SIG-M5 treated with dmso at 0.1 percent for 504 hours (cell line): ENCODE results near the gene PRXL2A.
"Not testable (repeated sequence)": the region's sequence is repeated elsewhere in the genome, so short reads cannot be mapped to it uniquely, and the experiment has no call there.

Experiments
- DNase-seq: peaks from one replicate; lab custom pipeline; 2025; ENCODE audit not compliant: unreplicated experiment; lab: John Stamatoyannopoulos, UW

The PRXL2A gene

GRCh38 chr10:80473692-80474596 lies 65.6 kb downstream of the PRXL2A start:
- DNase-seq, result no peak

DNA sequence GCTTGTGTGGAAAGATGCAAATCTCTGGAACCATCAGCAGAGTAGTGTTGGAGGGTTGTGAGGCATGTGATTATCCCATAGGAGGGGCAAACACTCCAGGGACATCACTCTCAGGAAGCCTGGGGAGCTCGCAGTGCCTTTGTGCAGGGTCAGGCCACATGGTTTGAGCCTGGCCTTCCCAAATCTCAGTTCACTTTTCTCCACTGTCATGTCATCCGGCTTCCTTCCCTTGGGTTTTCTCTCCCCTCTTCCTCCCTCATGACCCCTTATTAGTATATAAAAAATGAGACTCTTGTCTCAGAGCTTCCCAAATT lies 66.2 kb downstream of the PRXL2A start:
- no peak for DNase-seq

- DNase-seq, result no peak
Measured at GRCh38 chr10:80474941-80475340, 66.6 kb downstream of the PRXL2A start.

- not testable (repeated sequence) for DNase-seq
Measured at GRCh38 chr10:80475641-80476040, 67.3 kb downstream of the PRXL2A start.

GRCh38 chr10:80476685-80477084 lies 68.3 kb downstream of the PRXL2A start:
- no peak for DNase-seq

DNA sequence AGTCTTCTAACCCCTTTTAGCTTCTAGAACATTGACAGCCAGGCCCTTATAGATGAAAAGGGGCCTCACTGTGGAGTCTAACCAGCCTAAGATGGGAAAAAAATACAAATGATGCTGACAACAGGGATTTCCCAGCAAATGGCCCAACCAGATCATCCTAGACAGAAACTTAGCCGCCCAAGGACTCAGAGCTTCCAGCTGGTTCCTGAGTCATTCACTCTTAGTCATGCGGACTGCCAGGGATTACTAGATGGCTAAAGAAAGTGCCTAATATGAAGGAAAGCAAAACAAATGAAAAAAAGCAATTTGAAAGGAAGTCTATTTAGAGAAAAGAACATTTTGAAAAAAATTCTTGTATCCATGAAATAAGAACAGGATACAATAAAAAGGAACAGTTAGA lies 69.5 kb downstream of the PRXL2A start:
- no peak for DNase-seq

- DNase-seq, result not testable (repeated sequence)
Measured at GRCh38 chr10:80480373-80480772, 72.0 kb downstream of the PRXL2A start.

- DNase-seq, result no peak
Measured at GRCh38 chr10:80480852-80481251, 72.5 kb downstream of the PRXL2A start.

GRCh38 chr10:80484243-80484642 lies 75.9 kb downstream of the PRXL2A start:
- no peak for DNase-seq

GRCh38 chr10:80484676-80485075 lies 76.3 kb downstream of the PRXL2A start:
- DNase-seq, result no peak

DNA sequence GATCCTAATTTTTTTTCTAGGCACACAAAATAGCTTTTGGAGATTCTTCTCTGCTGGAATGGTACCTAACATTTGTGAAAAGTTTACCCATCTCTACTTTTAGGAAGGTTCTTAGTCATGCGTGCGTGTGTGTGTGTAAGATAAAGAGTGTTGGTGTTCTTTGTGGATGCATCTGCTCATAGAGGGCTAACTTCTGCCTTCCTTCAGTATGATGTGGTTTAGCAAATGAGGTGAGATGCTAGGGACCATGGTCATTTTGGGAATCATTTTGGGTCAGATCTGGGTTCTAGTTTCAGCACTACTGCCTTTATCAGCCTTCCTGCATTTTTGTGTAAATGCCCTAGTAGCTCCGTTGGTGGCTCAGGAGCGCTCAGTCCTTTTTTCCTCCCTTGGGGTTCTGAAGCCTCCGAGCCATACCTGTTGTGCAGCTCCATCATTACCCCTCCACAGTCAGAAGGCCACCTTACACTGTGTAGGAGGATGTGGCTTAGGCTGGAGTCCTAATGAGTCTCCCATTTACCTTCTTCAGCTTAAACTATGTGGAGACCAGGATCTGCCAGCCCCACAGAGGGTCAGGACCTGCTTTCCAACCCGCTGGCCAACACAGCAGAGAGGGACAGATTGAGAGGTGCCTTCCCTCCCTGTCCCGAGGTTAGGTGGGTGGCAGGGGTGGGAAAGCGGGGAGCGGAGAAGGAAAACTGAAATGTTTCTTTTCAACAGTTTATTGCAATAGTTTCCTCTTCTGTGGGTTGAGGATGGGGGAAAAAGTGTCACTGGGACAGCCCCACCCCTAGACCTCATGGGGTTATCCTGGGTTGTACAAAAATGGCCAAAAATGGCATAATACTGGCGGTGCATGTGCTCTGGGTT lies 77.0 kb downstream of the PRXL2A start:
- DNase-seq, result no peak

GRCh38 chr10:80485946-80486764 lies 77.8 kb downstream of the PRXL2A start:
- DNase-seq, result peak; percentile 67
